ENCODE results near the gene MAP3K20. TPM values are rescaled to one million over a fixed set of nuclear protein-coding genes. Genes with fewer than 3 reads are reported as not detected.
"Not testable (repeated sequence)": the region's sequence is repeated elsewhere in the genome, so short reads cannot be mapped to it uniquely, and the experiment has no call there.

The MAP3K20 gene
- total and polyA plus RNA-seq, 2 donors (not counting 3 experiments of a cell fraction or from before 2014, with no cell fraction given) = 7.8 to 31.5 TPM

DNA sequence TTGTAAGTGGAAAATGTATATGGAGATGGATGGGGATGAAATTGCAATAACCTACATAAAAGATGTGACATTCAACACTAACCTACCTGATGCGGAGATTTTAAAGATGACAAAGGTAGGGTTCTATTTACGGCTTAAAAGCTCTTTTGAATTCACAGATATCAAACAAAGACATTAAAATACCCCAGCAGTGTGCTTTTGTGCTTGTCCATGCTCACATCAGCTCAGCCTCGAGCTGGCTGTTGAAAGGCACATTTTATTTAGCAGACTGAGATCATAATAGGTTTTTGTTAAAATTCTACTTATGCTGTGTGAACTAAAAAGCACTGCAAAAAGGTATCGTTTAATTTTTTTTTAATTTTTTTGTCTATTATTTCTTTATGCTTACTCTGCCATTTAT is 183.1 kb downstream of the MAP3K20 start:
- CTCF ChIA-PET = no interaction called here
- no peak overlapping the region for H3K27ac ChIP-seq (ENCODE audit: insufficient read depth, low read depth, low read length)
- TF ChIP-seq CTCF (IDR thresholded peaks at IDR 0.05; ENCODE audit: extremely low read depth in 1 of 2, insufficient read depth in 1 of 2, low read depth in 1 of 2, low read length in 2 of 2) = no peak
- dilution Hi-C loops (cut with MboI; ENCODE audit: extremely low pct_ligation_motif_present, low sequenced_read_pairs) = no loop called here
- no TSS peak for BruUV-seq (replicated peaks)
- H3K4me3 ChIP-seq (replicated peaks in 1 of 3; ENCODE audit: insufficient read depth in 1 of 3, low read depth in 1 of 3, low read length in 3 of 3) = no peak overlapping the region
- H2AFZ ChIP-seq (ENCODE audit: low read depth, low read length) = no peak overlapping the region
- no peaks in the 10 kb centered on the region for H4K20me1 ChIP-seq (replicated peaks; ENCODE audit: control insufficient read depth, extremely low read depth, insufficient read depth, low read length)
- H3K4me1 ChIP-seq (ENCODE audit: control insufficient read depth, extremely low read depth, insufficient read depth, low read length) = no peaks in the 10 kb centered on the region
- no peaks in the 10 kb centered on the region for H3K9me1 ChIP-seq (replicated peaks; ENCODE audit: control insufficient read depth, extremely low read depth, insufficient read depth, low read length)
- FAIRE-seq (no peak), DNase-seq (ENCODE audit: low read depth, low spot score) (no peak)
- POLR2A ChIA-PET = no interaction called here
- no peak overlapping the region for H3K9ac ChIP-seq (replicated peaks; ENCODE audit: extremely low read depth, insufficient read depth, low read length)
- H3K36me3 ChIP-seq (ENCODE audit: control insufficient read depth in 2 of 2, extremely low read depth in 1 of 2, insufficient read depth in 2 of 2, low read length in 2 of 2) = no peaks in the 10 kb centered on the region
- no peaks in the 10 kb centered on the region for H3K79me2 ChIP-seq (ENCODE audit: control insufficient read depth, insufficient read depth, low read length)
- intact Hi-C loops (cut with micrococcal nuclease) = no loop called here
- no peak overlapping the region for H3K4me2 ChIP-seq (ENCODE audit: insufficient read depth, low read length)
- H3K9me3 ChIP-seq (replicated peaks; ENCODE audit: control insufficient read depth, insufficient read depth, low read length) = no peaks in the 10 kb centered on the region
- no peaks in the 10 kb centered on the region for H3K27me3 ChIP-seq (ENCODE audit: control insufficient read depth in 2 of 2, insufficient read depth in 2 of 2, low read length in 2 of 2)

GRCh38 chr2:173262356-173262755 is 186.7 kb downstream of the MAP3K20 start:
- H4K20me1 ChIP-seq (replicated peaks; ENCODE audit: control insufficient read depth, extremely low read depth, insufficient read depth, low read length); H3K27me3 ChIP-seq (ENCODE audit: control insufficient read depth in 2 of 2, insufficient read depth in 2 of 2, low read length in 2 of 2); H3K4me3 ChIP-seq (replicated peaks in 1 of 3; ENCODE audit: insufficient read depth in 1 of 3, low read depth in 1 of 3, low read length in 3 of 3); intact Hi-C loops (cut with micrococcal nuclease); DNase-seq (ENCODE audit: low read depth, low spot score); BruUV-seq (replicated peaks); POLR2A ChIA-PET; H3K9me1 ChIP-seq (replicated peaks; ENCODE audit: control insufficient read depth, extremely low read depth, insufficient read depth, low read length); H3K36me3 ChIP-seq (ENCODE audit: control insufficient read depth in 2 of 2, extremely low read depth in 1 of 2, insufficient read depth in 2 of 2, low read length in 2 of 2); H3K4me2 ChIP-seq (ENCODE audit: insufficient read depth, low read length); H3K4me1 ChIP-seq (ENCODE audit: control insufficient read depth, extremely low read depth, insufficient read depth, low read length); dilution Hi-C loops (cut with MboI; ENCODE audit: extremely low pct_ligation_motif_present, low sequenced_read_pairs); H3K9ac ChIP-seq (replicated peaks; ENCODE audit: extremely low read depth, insufficient read depth, low read length); H2AFZ ChIP-seq (ENCODE audit: low read depth, low read length); H3K9me3 ChIP-seq (replicated peaks; ENCODE audit: control insufficient read depth, insufficient read depth, low read length); CTCF ChIA-PET; H3K27ac ChIP-seq (ENCODE audit: insufficient read depth, low read depth, low read length); FAIRE-seq; H3K79me2 ChIP-seq (ENCODE audit: control insufficient read depth, insufficient read depth, low read length): not testable (repeated sequence)
